SW480 (cell line): ENCODE results near the gene PGLYRP1.

Source experiments
- DNase-seq: peaks from one replicate; pipeline ENCODE4 v3.0.0-alpha.2; 2016; ENCODE audit warnings: low spot score

Gene PGLYRP1

DNA sequence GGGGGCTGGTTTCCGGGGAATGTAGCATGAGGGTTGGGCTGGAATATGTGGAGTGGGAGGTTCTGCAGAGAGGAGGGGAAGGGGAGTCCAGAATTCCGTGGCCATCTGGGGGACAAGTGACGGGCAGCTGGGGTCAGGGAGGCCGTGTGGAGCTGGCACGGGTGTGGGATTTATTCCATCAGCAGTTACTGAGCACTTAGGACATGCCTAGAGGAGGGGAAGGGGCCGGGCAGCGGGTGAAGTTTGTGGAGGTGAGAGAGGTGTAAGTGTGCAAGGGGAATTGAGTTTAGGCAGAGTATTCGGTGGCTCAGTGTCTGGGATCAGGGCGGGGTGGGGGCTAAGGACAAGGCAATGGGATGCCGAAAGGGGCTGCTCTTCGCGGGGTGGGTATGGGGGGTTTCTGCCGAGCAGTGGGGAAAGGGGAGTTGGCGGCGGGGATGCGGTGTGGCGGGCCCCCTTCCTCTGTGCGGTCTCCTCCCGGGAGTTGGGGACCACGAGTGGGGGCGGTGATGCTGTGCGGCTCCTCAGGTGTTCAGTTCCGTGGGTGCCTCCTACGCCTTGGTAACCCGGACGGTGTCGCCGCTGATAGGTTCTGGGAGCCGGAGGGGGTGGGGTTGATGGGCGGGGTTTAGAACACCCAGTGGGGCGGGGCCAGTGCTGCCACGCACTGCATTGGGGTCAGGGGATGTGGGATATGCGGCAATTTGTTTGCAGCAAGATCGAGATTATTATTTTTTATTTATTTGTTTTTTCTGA lies 22.2 kb downstream of the PGLYRP1 start:
- peak; percentile 54 for DNase-seq

DNA sequence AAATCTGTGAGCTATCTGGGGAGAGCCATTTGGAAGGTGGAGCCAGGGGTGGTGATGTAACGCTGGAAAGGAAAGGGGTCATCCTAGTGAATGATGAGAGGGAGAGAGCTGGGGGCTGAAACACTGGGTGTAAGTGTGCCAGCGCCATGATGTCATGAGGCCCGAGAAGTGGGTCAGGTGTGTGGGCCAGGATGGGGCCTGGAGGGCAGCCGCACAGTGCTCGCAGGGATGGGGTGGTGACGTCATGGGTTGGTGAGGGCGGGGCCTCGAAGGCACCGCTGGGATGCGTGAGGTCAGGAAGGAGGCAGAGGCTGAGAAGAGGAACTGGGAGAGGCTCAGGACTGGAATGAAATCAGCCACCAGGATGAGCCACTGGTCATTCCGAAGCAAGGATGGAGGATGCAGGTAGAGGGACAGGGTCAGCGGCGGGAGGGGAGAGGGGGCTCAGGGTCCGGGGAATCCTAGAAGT lies 23.2 kb downstream of the PGLYRP1 start:
- DNase-seq, result no peak

DNA sequence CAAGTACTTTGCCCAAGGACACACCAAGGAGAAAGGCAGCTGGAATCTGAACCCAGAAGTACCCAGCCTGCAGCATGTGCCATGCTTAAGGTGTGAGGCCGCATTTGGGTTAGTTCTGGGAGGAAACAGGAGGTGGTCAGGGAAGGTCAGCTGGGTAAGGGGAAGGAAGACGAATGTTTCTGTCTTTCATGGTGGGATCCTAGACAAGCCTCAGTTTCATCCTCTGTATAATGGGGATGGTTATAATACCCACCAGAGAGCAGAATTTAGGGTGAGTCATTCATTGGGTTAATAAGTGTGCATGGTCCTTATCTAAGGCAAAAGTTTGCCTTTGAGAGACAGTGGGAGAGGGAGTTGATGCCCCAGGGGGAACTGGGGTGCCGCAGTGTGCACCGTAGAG lies 24.0 kb downstream of the PGLYRP1 start:
- DNase-seq, result no peak

DNA sequence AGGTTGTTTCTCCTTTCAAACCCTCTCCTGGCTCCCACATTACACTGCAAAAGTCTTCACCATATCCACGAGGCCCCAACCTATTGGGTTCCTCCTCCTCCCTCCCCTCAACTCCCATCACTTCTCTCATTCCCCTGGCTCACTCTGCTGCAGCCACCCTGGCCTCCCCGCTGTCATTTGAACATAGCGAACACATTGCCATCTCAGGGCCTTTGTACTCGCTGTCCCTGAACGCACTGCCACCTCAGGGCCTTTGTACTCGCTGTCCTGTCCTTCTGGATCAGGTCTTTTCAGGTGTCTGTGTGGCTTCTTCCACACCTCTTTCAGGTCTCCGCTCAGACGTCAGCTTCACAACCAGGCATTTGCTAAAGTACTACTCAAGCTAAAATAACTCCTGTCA lies 25.9 kb downstream of the PGLYRP1 start:
- no peak for DNase-seq

DNA sequence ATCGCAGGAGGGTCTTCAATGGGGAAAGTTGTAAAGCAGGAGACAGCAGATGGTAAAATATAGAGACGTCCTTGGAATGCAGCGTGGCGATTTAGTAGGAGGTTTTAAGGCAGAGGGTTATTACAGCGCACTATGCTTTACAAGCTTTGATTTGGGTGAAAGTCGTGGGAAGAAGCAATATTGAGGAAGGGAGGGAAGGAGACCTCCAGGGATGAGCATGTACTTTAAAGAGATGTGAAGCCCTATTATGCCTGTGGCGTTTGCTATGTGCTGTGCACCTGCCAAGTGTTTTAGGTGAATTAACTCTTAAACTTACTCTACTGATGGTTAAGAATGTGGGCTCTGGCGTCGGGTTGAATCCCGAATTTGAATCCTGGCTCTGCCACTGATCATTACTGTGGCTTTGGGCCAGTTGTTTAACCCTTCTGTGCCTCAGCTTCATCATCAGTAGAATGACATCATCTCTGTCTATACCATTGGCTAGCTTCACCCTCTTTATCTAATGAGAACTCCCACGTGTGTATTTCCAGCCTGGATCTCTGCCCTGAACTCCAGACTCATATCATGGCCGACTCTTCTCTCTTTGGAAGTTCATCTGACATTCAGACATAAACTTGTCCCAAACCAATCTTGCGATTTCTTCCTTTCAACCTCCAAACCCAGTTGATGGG lies 27.0 kb downstream of the PGLYRP1 start:
- DNase-seq, result peak; percentile 50

DNA sequence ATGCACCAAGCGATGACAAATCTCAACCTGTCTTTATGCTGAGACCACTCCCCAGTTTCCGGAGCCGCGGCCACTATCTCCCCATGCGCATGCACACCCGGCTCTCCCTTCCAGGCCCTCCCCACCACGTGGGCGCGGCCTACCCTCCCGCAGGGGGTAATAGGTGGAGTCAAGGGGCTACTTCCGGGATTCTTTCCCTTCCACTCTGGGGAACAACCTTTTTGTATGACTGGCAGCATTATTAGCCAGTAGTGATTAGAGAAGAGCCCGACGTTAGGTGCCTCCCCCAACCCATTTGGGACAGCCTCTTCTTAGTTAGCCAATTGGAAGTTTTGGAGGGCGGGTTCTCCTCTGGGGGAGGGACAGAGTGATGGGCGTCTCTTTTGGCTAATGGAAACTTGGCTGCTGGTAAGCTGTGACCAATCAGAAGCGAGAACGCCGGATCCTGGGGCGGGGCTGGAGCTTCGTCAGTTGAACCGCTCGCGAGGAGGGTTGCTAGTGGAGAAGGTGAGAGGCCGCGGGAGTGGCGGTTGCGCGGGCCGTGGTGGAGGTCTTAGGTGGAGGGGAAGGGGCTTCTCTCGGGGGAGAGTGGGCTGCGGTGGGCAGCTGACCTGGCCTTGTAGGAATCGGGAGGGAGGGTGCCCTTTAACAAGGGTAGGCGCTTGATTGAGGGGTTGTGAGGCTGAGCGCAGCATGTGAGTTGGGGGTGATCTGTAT lies 27.7 kb downstream of the PGLYRP1 start, which contains the start of gene CCDC61:
Gene CCDC61 (plus strand): TSS at position 470 of the 717 bp plus-strand sequence. CDS start 7,552 bp downstream, outside the sequence.
- peak; percentile 100 for DNase-seq

DNA sequence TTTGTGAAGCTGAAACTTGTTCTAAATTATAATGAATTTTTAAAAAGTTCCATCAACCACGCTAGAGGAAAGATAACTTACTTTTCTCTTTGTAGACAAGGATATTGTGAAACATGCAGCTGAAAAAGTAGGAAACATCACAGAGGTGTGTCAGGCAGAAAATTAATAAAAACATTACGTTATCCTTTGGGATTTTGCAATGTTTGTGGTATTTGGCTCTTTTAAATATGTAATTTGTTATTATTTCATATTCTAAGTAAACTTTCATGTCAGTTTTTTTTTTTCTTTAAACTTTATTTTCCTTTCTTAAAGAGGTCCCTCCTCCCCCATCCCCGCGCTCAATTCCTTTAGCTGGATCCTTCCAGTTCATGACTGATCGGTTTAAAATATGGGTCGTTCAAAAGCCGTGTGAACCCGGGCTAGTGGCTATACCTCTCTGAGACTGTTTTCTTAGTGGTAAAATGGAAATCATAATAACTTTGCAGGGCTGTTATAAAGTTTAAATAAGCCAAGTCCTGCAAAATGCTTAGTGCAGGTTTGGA lies 28.3 kb downstream of the PGLYRP1 start:
- no peak for DNase-seq

DNA sequence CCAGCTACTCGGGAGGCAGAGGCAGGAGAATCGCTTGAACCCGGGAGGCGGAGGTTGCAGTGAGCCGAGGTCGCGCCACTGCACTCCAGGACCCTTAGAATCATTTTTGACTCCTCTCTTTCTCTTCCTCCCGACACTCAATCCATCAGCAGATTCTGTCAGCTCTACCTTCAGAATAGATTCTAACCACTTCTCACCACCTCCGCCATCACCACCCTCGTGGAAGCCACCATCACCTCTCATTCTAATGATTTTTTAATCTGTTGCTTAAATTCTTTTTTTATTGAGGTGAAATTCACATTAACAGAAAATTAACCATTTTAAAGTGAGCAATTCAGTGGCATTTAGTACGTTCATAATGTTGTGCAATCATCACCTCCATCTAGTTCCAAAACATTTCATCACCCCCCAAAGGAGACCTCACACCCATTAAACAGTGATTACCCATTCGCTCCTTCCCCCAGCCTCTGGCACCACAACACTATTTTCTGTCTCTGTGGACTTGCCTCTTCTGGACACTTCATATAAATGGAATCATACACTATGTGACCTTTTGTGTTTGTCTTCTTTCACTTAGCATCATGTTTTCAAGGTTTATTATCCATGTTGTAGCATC lies 32.6 kb downstream of the PGLYRP1 start:
- DNase-seq, result no peak

DNA sequence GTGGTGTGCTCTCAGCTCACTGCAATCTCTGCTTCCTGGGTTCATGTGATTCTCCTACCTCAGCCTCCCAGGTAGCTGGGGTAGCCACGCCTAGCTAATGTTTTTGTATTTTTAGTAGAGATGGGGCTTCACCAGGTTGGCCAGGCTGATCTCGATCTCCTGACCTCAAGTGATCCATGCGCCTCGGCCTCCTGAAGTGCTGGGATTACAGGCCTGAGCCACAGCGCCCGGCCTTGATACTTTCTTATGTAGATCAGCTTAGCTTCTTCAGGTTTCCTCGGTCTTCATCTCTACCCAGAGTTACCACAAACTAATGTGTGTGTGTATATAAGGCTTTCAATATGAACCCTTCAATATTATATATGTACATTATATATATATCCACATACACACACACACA lies 37.5 kb downstream of the PGLYRP1 start:
- DNase-seq, result no peak

DNA sequence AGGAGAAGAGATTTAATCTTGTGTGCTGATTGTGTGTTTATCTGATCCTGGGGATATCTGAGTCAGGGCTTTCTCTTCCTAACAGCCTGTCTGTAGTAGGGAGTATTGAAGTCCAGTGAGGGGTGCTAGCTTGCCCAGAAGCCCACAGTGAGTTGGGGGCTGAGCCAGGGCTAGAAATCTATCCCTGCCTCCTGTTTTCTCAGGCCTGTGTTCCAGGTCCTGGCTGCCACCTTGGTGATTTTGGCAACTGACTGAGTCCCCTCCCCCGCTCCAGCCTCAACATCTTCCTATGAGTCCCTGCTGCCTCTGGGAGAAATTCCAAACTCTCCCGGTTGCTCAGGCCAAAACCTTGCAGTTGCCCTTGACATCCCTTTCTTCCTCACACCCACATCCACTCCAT lies 41.5 kb downstream of the PGLYRP1 start:
- no peak for DNase-seq

DNA sequence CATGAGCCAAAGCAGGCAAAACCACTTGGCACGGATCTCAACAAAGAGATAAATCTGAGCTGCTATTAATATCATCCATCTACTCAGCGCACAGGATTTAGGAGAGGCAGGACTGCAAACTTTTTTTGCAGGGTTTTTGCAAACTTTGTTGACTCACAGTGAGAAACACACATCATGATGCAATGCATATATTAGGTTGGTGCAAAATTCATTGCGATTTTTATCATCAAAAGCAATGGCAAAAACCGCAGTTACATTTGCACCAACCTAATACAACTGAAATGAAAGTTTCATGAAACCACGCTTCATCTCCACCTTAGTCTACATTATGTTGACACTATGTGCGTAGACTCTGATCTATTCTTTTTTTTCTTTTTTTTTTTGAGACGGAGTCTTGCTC lies 44.7 kb downstream of the PGLYRP1 start:
- DNase-seq, result no peak

DNA sequence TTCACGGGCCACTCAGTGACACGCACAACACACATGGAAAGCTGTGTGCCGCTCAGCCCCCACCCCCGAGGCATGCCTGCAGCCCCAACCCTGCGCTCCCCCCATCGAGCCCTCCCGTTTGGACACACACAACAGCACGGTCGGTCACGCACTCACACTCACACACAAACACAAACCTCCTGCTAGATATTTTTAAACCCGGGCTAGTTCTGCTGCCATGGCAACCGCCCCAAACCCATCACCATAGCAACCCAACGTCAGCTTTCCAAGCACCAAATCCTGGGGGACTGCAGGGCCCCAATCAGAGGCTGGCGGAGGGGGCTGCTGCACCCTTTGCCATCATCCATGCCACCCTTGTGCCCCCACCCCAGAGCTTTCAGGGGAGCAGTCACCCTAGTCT lies 46.7 kb downstream of the PGLYRP1 start:
- DNase-seq, result no peak

DNA sequence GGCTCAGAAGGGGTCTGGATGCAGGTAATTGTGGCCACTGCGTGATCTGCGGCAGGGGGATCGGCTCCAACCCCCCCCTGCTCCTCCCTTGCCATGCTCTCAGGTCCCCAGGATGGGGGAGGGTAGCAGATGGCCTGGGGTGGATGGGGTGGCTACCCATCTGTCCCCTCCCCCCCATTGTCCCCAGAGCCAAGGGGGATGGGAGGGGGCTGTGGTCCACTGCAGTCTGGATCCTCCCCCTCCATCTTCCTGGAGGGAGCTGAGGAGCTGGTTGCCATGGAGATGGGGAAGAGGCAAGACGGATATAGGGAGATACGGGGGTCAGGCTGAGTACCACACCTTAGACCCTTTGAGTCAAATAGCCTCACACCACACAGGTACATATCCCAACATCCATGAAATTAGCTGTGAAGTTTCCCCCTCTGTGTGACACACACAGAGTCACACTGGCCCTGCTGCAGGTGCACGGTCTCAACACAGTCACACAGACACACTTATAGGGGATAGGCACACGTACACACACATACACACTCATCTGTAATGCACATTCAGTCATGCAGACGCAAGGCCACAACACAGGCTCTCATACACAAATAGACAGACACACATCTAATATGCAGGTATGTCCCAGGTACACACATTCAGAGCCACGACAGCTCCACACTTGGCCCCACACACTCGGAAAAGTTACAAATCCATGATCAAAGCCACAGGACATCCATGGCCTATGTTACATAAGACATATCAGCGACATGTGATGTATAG lies 47.4 kb downstream of the PGLYRP1 start:
- DNase-seq, result no peak

DNA sequence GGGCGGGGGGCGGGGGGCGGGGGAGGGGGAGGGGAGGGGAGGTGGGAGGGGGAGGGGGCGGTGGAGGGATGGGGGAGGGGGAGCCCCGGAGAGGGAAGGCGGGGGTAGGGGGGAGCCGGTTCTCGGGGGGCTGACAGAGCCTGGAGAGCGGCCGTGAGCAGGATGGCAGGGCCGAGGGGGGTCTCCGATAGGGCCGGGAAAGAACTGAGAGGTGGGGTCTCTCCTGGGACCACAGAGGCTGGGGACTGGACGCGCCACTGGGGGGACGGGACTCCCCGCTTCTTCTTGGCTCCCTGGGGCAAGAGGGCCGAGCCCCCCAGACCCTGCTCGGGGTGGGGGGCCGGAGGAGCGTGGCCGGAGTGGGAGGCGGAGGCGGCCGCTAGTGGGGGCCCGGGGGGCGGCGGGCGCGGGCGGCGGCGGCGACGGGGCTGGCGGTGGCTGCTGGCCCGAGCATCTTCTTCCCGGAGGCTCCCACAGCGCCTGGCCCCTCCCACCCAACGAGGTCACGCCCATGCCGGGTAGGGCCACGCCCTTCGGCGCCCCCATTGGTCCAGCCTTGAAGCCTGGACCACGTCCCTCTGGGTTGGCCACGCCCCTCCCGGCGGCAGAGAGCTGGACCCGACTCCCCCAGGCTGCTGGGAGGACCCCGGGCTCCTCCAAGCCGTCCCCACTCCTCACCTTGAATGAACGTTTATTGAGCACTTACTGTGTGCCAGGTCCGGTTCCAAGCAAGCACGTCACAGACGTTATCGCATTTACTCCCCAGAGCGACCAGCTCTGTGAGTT lies 49.1 kb downstream of the PGLYRP1 start, which contains the start of gene NOVA2:
Gene NOVA2 (minus strand): TSS at position 313 of the 786 bp plus-strand sequence. CDS start 514 bp downstream, outside the sequence.
- peak; percentile 71 for DNase-seq

DNA sequence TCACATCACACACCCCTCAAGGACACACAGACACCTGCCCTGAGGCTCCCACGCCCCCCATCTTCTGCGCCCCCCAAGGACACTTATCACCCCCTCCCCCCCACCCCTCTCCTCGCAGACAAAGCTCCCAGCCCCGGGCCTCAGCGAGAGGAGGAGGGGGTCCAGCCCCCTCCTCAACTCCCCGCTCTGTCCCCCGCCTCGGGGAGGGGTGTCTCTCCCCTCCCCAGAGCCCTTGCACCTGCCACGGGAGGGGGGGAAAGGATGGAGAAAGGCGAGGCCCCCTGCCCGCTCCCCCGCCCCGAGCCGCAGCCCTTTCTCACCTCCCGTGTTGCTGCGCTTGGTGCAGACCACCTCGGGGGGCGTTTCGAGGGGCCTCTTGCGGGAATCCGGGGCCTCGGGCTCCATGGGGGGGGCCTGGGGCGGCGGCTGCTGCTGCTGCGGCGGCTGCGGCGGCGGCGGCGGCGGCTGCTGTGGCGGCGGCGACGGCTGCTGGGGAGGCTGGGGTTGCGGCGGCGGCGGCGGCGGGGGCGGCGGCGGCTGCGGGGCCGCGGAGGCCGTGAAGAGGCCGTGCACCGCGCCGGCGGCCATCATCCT lies 49.8 kb downstream of the PGLYRP1 start:
- DNase-seq, result no peak

DNA sequence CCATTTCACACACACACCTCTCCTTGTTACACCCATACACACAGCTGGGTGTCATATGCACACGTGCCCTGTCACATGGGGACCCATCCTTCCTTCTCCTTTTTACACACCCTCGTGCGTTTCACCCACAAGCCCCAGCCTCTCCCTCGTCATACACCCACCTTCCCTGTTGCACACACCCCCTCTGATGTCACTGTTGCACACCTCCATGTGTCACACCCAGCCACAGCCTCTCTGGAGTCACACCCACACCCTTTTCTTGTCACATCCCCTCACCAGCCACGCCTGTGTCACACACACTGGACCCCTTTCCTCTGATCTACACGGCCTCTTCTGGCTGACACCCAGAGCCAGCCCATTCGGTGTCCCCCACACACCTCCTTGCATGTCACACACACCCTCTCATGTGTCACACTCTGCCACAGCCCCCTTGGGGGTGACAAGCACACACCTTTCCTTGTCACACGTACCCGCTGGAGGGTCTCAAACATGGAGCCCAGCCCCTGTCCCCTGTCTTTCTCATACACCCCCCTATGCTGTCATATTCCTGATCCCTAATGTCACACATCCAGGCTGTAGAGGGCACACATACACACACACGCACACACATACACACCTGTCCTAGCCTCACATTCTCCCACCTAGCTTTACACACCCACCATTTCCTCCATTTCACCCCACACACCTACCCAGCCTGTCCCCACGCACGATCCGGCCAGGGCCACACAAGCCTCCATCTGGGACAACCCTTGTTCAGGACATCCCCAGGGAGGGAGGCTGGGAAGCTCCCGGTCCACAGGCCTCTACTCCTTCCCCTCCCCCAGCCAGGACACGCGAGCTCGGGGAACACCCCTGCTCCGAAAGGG lies 50.5 kb downstream of the PGLYRP1 start:
- peak; percentile 63 for DNase-seq

DNA sequence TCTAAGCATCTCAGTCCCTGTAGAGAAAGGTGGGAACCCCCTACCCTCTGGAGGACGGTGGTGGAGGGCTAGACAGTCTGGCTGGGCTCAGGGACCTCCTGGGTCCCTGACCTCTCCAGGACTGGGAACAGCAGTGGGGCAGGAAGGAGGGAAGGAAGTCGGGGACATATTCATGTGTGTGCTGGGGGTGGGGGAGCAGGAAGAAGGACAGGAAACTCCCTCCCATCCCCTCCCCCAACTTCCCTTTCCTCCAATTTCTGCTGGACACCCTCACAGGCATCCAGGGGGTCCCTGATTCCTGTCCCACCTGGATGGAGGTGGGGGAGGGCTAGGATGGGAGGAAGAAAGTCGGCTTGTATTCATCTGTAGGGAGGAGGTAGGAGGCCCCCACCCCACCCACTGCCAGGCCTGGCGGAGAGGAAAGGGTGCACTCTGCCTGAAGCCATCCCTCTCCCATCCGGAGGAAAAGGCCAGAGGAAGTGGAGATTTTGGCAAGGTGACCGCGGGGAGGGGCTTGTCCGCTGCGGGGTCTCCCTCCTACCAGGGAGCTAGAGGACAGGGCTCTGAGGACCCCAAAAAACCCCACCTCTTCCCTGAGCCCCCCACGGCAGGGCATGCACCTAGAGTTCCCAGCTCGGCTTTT lies 51.5 kb downstream of the PGLYRP1 start:
- no peak for DNase-seq

DNA sequence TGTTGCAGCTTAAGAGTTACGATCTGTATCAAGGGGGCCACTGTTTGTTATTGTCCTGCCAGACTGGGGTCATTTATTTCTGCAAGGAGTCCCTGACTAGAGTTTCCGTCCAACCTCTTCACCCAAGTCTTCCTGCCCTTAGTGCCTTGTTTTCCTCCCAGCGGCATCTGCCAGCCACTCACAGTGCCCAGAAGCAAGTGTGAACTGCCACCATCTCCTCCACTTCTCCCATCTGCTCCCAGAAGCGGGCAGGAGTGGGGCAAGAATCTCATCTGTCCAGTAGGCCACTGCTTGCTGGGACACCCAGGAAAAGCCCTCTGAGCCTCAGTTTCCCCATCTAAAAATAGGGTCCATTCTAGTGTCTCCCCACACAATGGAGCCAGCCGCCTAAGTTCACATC lies 53.2 kb downstream of the PGLYRP1 start:
- DNase-seq, result no peak
